Colonic mucosa (tissue), 4 donors: ENCODE measurements around the gene NAA60. TPM values are rescaled to one million over a fixed set of nuclear protein-coding genes. Genes with fewer than 3 reads are reported as not detected.

Experiments
- DNase-seq: peaks from one replicate; pipeline ENCODE4 v3.0.0-alpha.2; 2020
- H3K27ac ChIP-seq: fragments of 200-600 bp; one replicate; pipeline ENCODE4 v1.8.0; 2021
- H3K27me3 ChIP-seq: fragments of 200-600 bp; one replicate; pipeline ENCODE4 v1.8.0; 2021
- H3K36me3 ChIP-seq: fragments of 200-600 bp; one replicate; pipeline ENCODE4 v1.8.0; 2021
- H3K4me1 ChIP-seq: fragments of 200-600 bp; one replicate; pipeline ENCODE4 v1.8.0; 2021; ENCODE audit warnings: mild to moderate bottlenecking
- H3K4me3 ChIP-seq: fragments of 200-600 bp; one replicate; pipeline ENCODE4 v1.8.0; 2021
- H3K9ac ChIP-seq, 2 donors: one replicate each; pipeline ENCODE4 v1.7.0; 2013; ENCODE audit warnings: control low read depth in 2 of 2, low read depth in 2 of 2, low read length in 2 of 2
- H3K9me3 ChIP-seq: fragments of 200-600 bp; one replicate; pipeline ENCODE4 v1.8.0; 2021
- CTCF ChIP-seq: fragments of 200-600 bp; IDR thresholded peaks from one replicate; pipeline ENCODE4 v1.8.0; 2022; ENCODE audit warnings: antibody characterized with exemption, mild to moderate bottlenecking
- intact Hi-C: fragments of 100-400 bp; cut with DNase I; formaldehyde crosslinking; loops from one replicate; pipeline ENCODE4 v1.14.1; 2022
- total RNA-seq, 2 donors: library from RNA; stranded (reverse); fragmentation: NEBNext Ultra II Directional in 1 of 2; extraction: Animal tissue kit (Norgen Biotek cat#: 25700) in 1 of 2; gene quantifications; one replicate each; pipeline ENCODE4 v1.2.1, GENCODE V29; 2021
- donor health status: healthy.
- donor health status: DM: no; HTN: no; CAD: no.
- donor health status: DM: no; HTN: no; CAD: no.

The NAA60 gene
- total RNA-seq, 2 donors from 2014 or later, result 56.8 to 68.6 TPM

GRCh38 chr16:3510416-3510815, 66.9 kb downstream of the NAA60 start:
- Histone ChIP-seq H3K9ac (no peak overlapping the region), H3K4me3 (no peak overlapping the region), H3K9me3 (no peaks in the 10 kb centered on the region), H3K27ac (no peak overlapping the region), H3K27me3 (no peaks in the 10 kb centered on the region), H3K4me1 (no peaks in the 10 kb centered on the region), H3K36me3 (no peaks in the 10 kb centered on the region)
- intact Hi-C loops, result no loop called here
- no peak for TF ChIP-seq CTCF
- no peak for DNase-seq

GRCh38 chr16:3511286-3512180, 68.1 kb downstream of the NAA60 start:
- Histone ChIP-seq H3K4me3 (no peak overlapping the region), H3K4me1 (no peaks in the 10 kb centered on the region), H3K36me3 (no peaks in the 10 kb centered on the region), H3K9ac (no peak overlapping the region), H3K27me3 (no peaks in the 10 kb centered on the region), H3K27ac (no peak overlapping the region), H3K9me3 (no peaks in the 10 kb centered on the region)
- TF ChIP-seq CTCF, result no peak
- DNase-seq, result no peak
- intact Hi-C loops, result no loop called here

- no peaks in the 10 kb centered on the region for H3K36me3 ChIP-seq
- no peaks in the 10 kb centered on the region for H3K9me3 ChIP-seq
- no peak for DNase-seq
- H3K9ac ChIP-seq, result no peak overlapping the region
- no peaks in the 10 kb centered on the region for H3K27me3 ChIP-seq
- intact Hi-C loops, result no loop called here
- H3K4me1 ChIP-seq, result no peaks in the 10 kb centered on the region
- no peak for TF ChIP-seq CTCF
- no peak overlapping the region for H3K4me3 ChIP-seq
- no peak overlapping the region for H3K27ac ChIP-seq
Measured at GRCh38 chr16:3513892-3514583, 70.6 kb downstream of the NAA60 start.

GRCh38 chr16:3514621-3515020, 71.1 kb downstream of the NAA60 start:
- Histone ChIP-seq H3K4me3 (no peak overlapping the region), H3K27ac (no peak overlapping the region), H3K9ac (no peak overlapping the region), H3K36me3 (no peaks in the 10 kb centered on the region), H3K27me3 (no peaks in the 10 kb centered on the region), H3K9me3 (no peaks in the 10 kb centered on the region), H3K4me1 (no peaks in the 10 kb centered on the region)
- intact Hi-C loops, result no loop called here
- TF ChIP-seq CTCF, result no peak
- no peak for DNase-seq

- Histone ChIP-seq H3K4me3 (no peak overlapping the region), H3K9ac (no peak overlapping the region), H3K27ac (no peak overlapping the region), H3K9me3 (no peaks in the 10 kb centered on the region), H3K36me3 (no peaks in the 10 kb centered on the region), H3K4me1 (no peaks in the 10 kb centered on the region), H3K27me3 (no peaks in the 10 kb centered on the region)
- no peak for DNase-seq
- intact Hi-C loops, result no loop called here
- TF ChIP-seq CTCF, result no peak
Measured at GRCh38 chr16:3515897-3516296, 72.4 kb downstream of the NAA60 start.
